ENCODE data around the gene TAS2R19. TPM values are rescaled to one million over a fixed set of nuclear protein-coding genes. Genes with fewer than 3 reads are reported as not detected.
"Not testable (repeated sequence)": the region's sequence is repeated elsewhere in the genome, so short reads cannot be mapped to it uniquely, and the experiment has no call there.

Gene TAS2R19
- total RNA-seq, 1 donor from 2014 or later, result 3.3 TPM

DNA sequence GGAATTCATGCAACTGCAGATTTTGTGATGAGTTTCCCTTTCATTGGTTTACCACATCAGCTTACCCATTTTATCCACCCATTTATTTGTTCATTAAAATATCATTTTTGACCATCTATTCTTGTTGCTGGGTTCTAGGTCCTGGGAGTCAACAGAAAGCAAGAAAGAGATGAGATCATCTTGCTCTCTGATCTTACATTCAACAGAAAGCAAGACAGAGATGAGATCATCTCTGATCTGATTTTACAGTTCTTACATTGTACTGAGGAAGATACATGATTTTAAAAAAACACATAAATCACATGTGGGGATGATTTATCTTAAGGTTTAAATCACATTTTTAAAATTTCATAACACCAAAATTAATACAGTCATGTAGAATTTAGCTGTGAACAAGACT, 37.4 kb upstream of the TAS2R19 start:
- Mint-ChIP-seq H3K4me1 (peaks cover 7% of the 10 kb centered on the region), H3K27ac (ENCODE audit: unreplicated experiment) (no peak overlapping the region), H3K36me3 (ENCODE audit: low read depth) (peaks cover 9% of the 10 kb centered on the region), H3K9me3 (no peaks in the 10 kb centered on the region), H3K27me3 (ENCODE audit: low read depth) (no peaks in the 10 kb centered on the region), H3K4me3 (no peak overlapping the region)
- DNase-seq (ENCODE audit: low read depth, low spot score), result no peak
- TF ChIP-seq, protein P1, sequence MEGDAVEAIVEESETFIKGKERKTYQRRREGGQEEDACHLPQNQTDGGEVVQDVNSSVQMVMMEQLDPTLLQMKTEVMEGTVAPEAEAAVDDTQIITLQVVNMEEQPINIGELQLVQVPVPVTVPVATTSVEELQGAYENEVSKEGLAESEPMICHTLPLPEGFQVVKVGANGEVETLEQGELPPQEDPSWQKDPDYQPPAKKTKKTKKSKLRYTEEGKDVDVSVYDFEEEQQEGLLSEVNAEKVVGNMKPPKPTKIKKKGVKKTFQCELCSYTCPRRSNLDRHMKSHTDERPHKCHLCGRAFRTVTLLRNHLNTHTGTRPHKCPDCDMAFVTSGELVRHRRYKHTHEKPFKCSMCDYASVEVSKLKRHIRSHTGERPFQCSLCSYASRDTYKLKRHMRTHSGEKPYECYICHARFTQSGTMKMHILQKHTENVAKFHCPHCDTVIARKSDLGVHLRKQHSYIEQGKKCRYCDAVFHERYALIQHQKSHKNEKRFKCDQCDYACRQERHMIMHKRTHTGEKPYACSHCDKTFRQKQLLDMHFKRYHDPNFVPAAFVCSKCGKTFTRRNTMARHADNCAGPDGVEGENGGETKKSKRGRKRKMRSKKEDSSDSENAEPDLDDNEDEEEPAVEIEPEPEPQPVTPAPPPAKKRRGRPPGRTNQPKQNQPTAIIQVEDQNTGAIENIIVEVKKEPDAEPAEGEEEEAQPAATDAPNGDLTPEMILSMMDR (conservative IDR thresholded peaks at IDR 0.05), result no peak

DNA sequence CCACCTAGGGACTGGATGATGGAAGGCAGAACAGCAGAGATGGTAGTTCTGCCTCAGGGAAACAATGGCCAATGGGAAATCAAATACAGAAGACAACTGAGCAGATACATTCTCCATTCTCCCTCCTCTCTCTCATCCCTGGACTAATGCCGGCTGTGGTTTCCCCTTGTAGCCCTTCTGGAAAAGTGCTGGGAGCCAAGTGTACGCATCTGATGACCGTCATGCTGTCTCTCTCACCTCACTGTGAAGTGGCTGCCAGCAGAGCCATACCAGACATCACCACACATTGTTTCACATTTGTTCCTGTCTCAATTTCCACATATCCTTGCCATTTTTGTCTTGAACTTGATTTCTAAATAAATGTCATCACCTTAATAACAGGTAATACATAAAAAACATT, 36.6 kb upstream of the TAS2R19 start:
- no peak for DNase-seq (ENCODE audit: low read depth, low spot score)
- Mint-ChIP-seq H3K9me3 (no peaks in the 10 kb centered on the region), H3K36me3 (ENCODE audit: low read depth) (peaks cover 6% of the 10 kb centered on the region), H3K4me3 (no peak overlapping the region), H3K27ac (ENCODE audit: unreplicated experiment) (no peak overlapping the region), H3K4me1 (peaks cover 7% of the 10 kb centered on the region), H3K27me3 (ENCODE audit: low read depth) (no peaks in the 10 kb centered on the region)
- TF ChIP-seq, protein P1 (conservative IDR thresholded peaks at IDR 0.05), result no peak

DNA sequence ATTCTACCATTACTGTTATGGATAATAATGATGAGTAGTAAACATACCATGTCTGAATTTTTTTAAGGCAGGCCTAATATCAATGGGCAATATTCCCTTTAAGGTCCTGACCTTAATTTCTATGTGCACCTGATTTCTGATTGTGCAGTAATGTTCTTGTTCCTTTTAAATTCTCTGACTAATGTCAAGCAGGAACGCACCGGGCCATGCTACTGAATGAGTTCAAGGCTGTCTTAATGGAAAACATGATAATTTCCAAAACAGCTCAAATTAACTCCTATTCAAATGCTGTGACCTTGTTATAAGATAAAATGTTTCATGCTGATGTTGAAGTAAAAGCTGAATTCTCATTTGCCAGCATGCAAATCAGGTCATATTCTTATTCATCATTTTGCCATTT, 32.9 kb upstream of the TAS2R19 start:
- Mint-ChIP-seq H3K27me3 (ENCODE audit: low read depth) (no peaks in the 10 kb centered on the region), H3K4me1 (no peaks in the 10 kb centered on the region), H3K4me3 (no peak overlapping the region), H3K36me3 (ENCODE audit: low read depth) (peaks cover 27% of the 10 kb centered on the region), H3K27ac (ENCODE audit: unreplicated experiment) (no peak overlapping the region), H3K9me3 (peaks cover 5% of the 10 kb centered on the region)
- TF ChIP-seq, protein P1 (conservative IDR thresholded peaks at IDR 0.05), result no peak
- no peak for DNase-seq (ENCODE audit: low read depth, low spot score)

DNA sequence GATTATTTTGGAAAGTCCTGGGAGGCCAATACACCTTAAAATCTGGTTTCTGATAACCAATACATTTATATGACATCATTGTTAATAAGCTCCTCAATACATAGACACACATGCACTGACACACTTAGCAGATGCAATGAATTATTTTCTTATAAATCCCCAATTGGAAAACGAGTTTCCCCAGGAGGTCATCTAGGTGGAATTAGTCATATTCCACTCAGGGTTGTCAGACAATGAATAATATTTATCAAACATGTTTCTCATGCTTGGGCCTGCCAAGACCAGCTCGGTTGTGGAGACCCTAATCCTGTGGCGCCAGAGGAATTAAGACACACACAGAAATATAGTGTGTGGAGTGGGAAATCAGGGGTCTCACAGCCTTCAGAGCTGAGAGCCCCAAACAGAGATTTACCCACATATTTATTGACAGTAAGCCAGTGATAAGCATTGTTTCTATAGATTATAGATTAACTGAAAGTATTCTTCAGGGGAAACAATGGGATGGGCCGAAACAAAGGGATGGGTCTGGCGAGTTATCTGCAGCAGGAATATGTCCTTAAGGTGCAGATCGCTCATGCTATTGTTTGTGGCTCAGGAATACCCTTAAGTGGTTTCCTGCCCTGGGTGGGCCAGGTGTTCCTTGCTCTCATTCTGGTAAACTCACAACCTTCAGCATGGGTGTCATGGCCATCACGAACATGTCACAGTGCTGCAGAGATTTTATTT, 27.5 kb upstream of the TAS2R19 start:
- not testable (repeated sequence) for H3K9me3 Mint-ChIP-seq
- H3K36me3 Mint-ChIP-seq (ENCODE audit: low read depth), result peaks cover 46% of the 10 kb centered on the region

DNA sequence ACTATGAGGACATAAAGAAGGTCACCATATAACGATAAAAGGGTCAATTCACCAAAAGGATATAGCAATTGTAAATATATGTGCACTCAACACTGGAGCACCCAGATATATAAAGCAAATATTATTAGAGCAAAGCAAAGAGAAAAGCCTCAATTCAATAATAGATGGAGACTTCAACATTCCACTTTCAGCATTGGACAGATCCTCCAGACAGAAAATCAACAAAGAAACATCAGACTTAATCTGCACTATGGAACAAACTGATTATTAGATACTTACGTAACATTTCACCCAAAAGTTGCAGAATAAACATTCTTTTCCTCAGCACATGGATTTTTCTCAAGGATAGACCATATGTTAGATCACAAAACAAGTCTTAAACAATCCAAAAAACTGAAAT, 18.9 kb upstream of the TAS2R19 start:
- not testable (repeated sequence) for H3K27me3 Mint-ChIP-seq (ENCODE audit: low read depth); DNase-seq (ENCODE audit: low read depth, low spot score); H3K27ac Mint-ChIP-seq (ENCODE audit: unreplicated experiment); H3K4me3 Mint-ChIP-seq; H3K4me1 Mint-ChIP-seq
- peaks cover 52% of the 10 kb centered on the region for H3K36me3 Mint-ChIP-seq (ENCODE audit: low read depth)
- peaks cover 16% of the 10 kb centered on the region for H3K9me3 Mint-ChIP-seq

More for the DNA sequence above, 27.5 kb upstream of the TAS2R19 start:
- not testable (repeated sequence) for H3K27me3 Mint-ChIP-seq (ENCODE audit: low read depth); H3K27ac Mint-ChIP-seq (ENCODE audit: unreplicated experiment); DNase-seq (ENCODE audit: low read depth, low spot score); H3K4me3 Mint-ChIP-seq
- H3K4me1 Mint-ChIP-seq, result peaks cover 11% of the 10 kb centered on the region

DNA sequence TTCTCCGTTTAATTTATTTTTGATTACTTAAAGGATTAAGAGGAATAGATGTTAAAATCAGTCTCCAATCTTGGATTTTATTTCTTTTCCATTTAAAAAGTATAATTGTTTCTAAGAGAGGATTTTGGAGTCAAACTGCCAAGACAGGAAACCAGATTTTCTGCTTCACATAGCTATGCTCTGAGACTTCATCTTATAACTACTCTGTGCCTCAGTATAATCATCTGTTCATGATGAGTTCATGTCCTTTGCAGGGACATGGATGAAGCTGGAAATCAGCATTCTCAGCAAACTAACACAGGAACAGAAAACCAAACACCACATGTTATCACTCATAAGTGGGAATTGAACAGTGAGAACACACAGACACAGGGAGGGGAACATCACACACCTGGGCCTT, 17.7 kb upstream of the TAS2R19 start:
- TF ChIP-seq, protein P1 (conservative IDR thresholded peaks at IDR 0.05), result no peak
- Mint-ChIP-seq H3K27ac (ENCODE audit: unreplicated experiment) (no peak overlapping the region), H3K36me3 (ENCODE audit: low read depth) (peaks cover 51% of the 10 kb centered on the region)

More for the DNA sequence above, 17.7 kb upstream of the TAS2R19 start:
- H3K27me3 Mint-ChIP-seq (ENCODE audit: low read depth), result no peaks in the 10 kb centered on the region
- no peak overlapping the region for H3K4me3 Mint-ChIP-seq
- no peaks in the 10 kb centered on the region for H3K4me1 Mint-ChIP-seq
- DNase-seq (ENCODE audit: low read depth, low spot score), result no peak
- peaks cover 17% of the 10 kb centered on the region for H3K9me3 Mint-ChIP-seq
